SJSA1 (cell line): ENCODE data around the gene SCAPER. TPM values are rescaled to one million over a fixed set of nuclear protein-coding genes. Genes with fewer than 3 reads are reported as not detected.
"Not testable (repeated sequence)": the region's sequence is repeated elsewhere in the genome, so short reads cannot be mapped to it uniquely, and the experiment has no call there.

Experiments
- DNase-seq, 2 experiments: peaks; one replicate each; pipeline ENCODE4 v3.0.0-alpha.2; 2015 to 2020; ENCODE audit warnings: low spot score in 2 of 2, low read depth in 1 of 2
- H3K27ac ChIP-seq: fragments of 250-450 bp; sonication (Bioruptor Pico); 2 replicates; pipeline ENCODE4 v1.5.1; 2020; ENCODE audit warnings: mild to moderate bottlenecking, moderate library complexity
- H3K27me3 ChIP-seq: fragments of 250-450 bp; sonication (Bioruptor Pico); replicated peaks from 2 replicates; pipeline ENCODE4 v1.5.1; 2020; ENCODE audit warnings: mild to moderate bottlenecking, moderate library complexity
- H3K36me3 ChIP-seq: fragments of 250-450 bp; sonication (Bioruptor Pico); 2 replicates; pipeline ENCODE4 v1.5.1; 2020; ENCODE audit warnings: mild to moderate bottlenecking
- H3K4me1 ChIP-seq: fragments of 250-450 bp; sonication (Bioruptor Pico); replicated peaks from 2 replicates; pipeline ENCODE4 v1.6.1; 2021; ENCODE audit warnings: mild to moderate bottlenecking
- H3K4me3 ChIP-seq: fragments of 250-450 bp; sonication (Bioruptor Pico); 2 replicates; pipeline ENCODE4 v1.5.1; 2020; ENCODE audit warnings: mild to moderate bottlenecking
- H3K9me3 ChIP-seq: fragments of 250-450 bp; sonication (Bioruptor Pico); replicated peaks from 2 replicates; pipeline ENCODE4 v1.5.1; 2020; ENCODE audit warnings: mild to moderate bottlenecking
- total RNA-seq: library from RNA; depleted of rRNA; stranded (reverse); fragments of >200 nt; shearing (Covaris generic); gene quantifications from 2 replicates; pipeline ENCODE4 v1.2.3, GENCODE V29; 2014

SCAPER gene
- total RNA-seq, 1 experiment from 2014 or later: 10.2 TPM

- H3K27me3 ChIP-seq: no peaks in the 10 kb centered on the region
These were observed 40.6 kb downstream of the SCAPER start for GRCh38 chr15:76864586-76864985.

GRCh38 chr15:76863693-76864092 lies 41.4 kb downstream of the SCAPER start:
- Histone ChIP-seq H3K36me3 (no peaks in the 10 kb centered on the region), H3K27ac (no peak overlapping the region), H3K27me3 (no peaks in the 10 kb centered on the region), H3K9me3 (no peaks in the 10 kb centered on the region), H3K4me3 (no peak overlapping the region), H3K4me1 (no peaks in the 10 kb centered on the region)
- DNase-seq: no peak

More at GRCh38 chr15:76864586-76864985, 40.6 kb downstream of the SCAPER start:
- Histone ChIP-seq H3K4me3 (no peak overlapping the region), H3K27ac (no peak overlapping the region), H3K4me1 (no peaks in the 10 kb centered on the region), H3K9me3 (no peaks in the 10 kb centered on the region), H3K36me3 (no peaks in the 10 kb centered on the region)
- DNase-seq: no peak

GRCh38 chr15:76863123-76863522 lies 42.0 kb downstream of the SCAPER start:
- no peak overlapping the region for H3K27ac ChIP-seq
- H3K36me3 ChIP-seq: no peaks in the 10 kb centered on the region
- H3K9me3 ChIP-seq: no peaks in the 10 kb centered on the region
- DNase-seq: no peak
- H3K4me1 ChIP-seq: no peaks in the 10 kb centered on the region
- H3K4me3 ChIP-seq: no peak overlapping the region
- no peaks in the 10 kb centered on the region for H3K27me3 ChIP-seq

GRCh38 chr15:76861815-76862397 lies 43.2 kb downstream of the SCAPER start:
- no peak overlapping the region for H3K4me3 ChIP-seq
- no peaks in the 10 kb centered on the region for H3K36me3 ChIP-seq
- no peaks in the 10 kb centered on the region for H3K4me1 ChIP-seq
- no peak overlapping the region for H3K27ac ChIP-seq
- no peak for DNase-seq
- H3K9me3 ChIP-seq: no peaks in the 10 kb centered on the region
- no peaks in the 10 kb centered on the region for H3K27me3 ChIP-seq

- DNase-seq: no peak
- H3K36me3 ChIP-seq: no peaks in the 10 kb centered on the region
- H3K27ac ChIP-seq: no peak overlapping the region
- no peak overlapping the region for H3K4me3 ChIP-seq
- no peaks in the 10 kb centered on the region for H3K4me1 ChIP-seq
- no peaks in the 10 kb centered on the region for H3K9me3 ChIP-seq
- H3K27me3 ChIP-seq: no peaks in the 10 kb centered on the region
These were observed 44.9 kb downstream of the SCAPER start for GRCh38 chr15:76860201-76860600.

- not testable (repeated sequence) for H3K27ac ChIP-seq, H3K27me3 ChIP-seq, H3K4me1 ChIP-seq, H3K4me3 ChIP-seq, H3K36me3 ChIP-seq, DNase-seq, H3K9me3 ChIP-seq
These were observed 54.8 kb downstream of the SCAPER start for GRCh38 chr15:76850367-76850766.

GRCh38 chr15:76846782-76847181 lies 58.4 kb downstream of the SCAPER start:
- Histone ChIP-seq H3K9me3 (no peaks in the 10 kb centered on the region; the same call in 1 of the 2 replicates), H3K4me3 (no peak overlapping the region), H3K27ac (no peak overlapping the region), H3K27me3 (no peaks in the 10 kb centered on the region), H3K4me1 (no peaks in the 10 kb centered on the region), H3K36me3 (no peaks in the 10 kb centered on the region)
- no peak for DNase-seq

GRCh38 chr15:76844096-76844495 lies 61.0 kb downstream of the SCAPER start:
- Histone ChIP-seq H3K9me3 (no peaks in the 10 kb centered on the region), H3K27ac (no peak overlapping the region), H3K4me1 (no peaks in the 10 kb centered on the region), H3K36me3 (no peaks in the 10 kb centered on the region), H3K4me3 (no peak overlapping the region), H3K27me3 (no peaks in the 10 kb centered on the region)
- DNase-seq: no peak

- Histone ChIP-seq H3K27me3 (no peaks in the 10 kb centered on the region), H3K4me1 (no peaks in the 10 kb centered on the region), H3K4me3 (no peak overlapping the region), H3K27ac (no peak overlapping the region), H3K9me3 (no peaks in the 10 kb centered on the region), H3K36me3 (no peaks in the 10 kb centered on the region)
- DNase-seq: no peak
These were observed 61.9 kb downstream of the SCAPER start for GRCh38 chr15:76843269-76843668.

- H3K9me3 ChIP-seq: no peaks in the 10 kb centered on the region
- no peak overlapping the region for H3K4me3 ChIP-seq
- peak in 1 of 2 experiments; percentile 19 for DNase-seq
- no peaks in the 10 kb centered on the region for H3K36me3 ChIP-seq
- H3K27ac ChIP-seq: no peak overlapping the region
- no peaks in the 10 kb centered on the region for H3K4me1 ChIP-seq
- H3K27me3 ChIP-seq: no peaks in the 10 kb centered on the region
These were observed 64.2 kb downstream of the SCAPER start for GRCh38 chr15:76840830-76841460.

- no peak for DNase-seq
- no peaks in the 10 kb centered on the region for H3K4me1 ChIP-seq
- no peaks in the 10 kb centered on the region for H3K36me3 ChIP-seq
- no peak overlapping the region for H3K27ac ChIP-seq
- no peaks in the 10 kb centered on the region for H3K27me3 ChIP-seq
- no peak overlapping the region for H3K4me3 ChIP-seq
- no peaks in the 10 kb centered on the region for H3K9me3 ChIP-seq
These were observed 66.0 kb downstream of the SCAPER start for GRCh38 chr15:76839173-76839572.

GRCh38 chr15:76837474-76837873 lies 67.7 kb downstream of the SCAPER start:
- no peaks in the 10 kb centered on the region for H3K4me1 ChIP-seq
- H3K4me3 ChIP-seq: no peak overlapping the region
- no peaks in the 10 kb centered on the region for H3K36me3 ChIP-seq
- H3K27me3 ChIP-seq: no peaks in the 10 kb centered on the region
- no peak for DNase-seq
- H3K9me3 ChIP-seq: 0 out of 2 replicates have a peak, but pooled peaks cover 3% of the 10 kb centered on the region
- no peak overlapping the region for H3K27ac ChIP-seq

GRCh38 chr15:76829939-76830338 lies 75.2 kb downstream of the SCAPER start:
- DNase-seq: no peak
- Histone ChIP-seq H3K27me3 (no peaks in the 10 kb centered on the region), H3K4me3 (no peak overlapping the region), H3K36me3 (no peaks in the 10 kb centered on the region), H3K9me3 (0 out of 2 replicates have a peak, but pooled peaks cover 3% of the 10 kb centered on the region), H3K27ac (no peak overlapping the region), H3K4me1 (no peaks in the 10 kb centered on the region)

- Histone ChIP-seq H3K4me3 (no peak overlapping the region), H3K9me3 (no peaks in the 10 kb centered on the region), H3K36me3 (no peaks in the 10 kb centered on the region), H3K27ac (no peak overlapping the region), H3K4me1 (no peaks in the 10 kb centered on the region), H3K27me3 (no peaks in the 10 kb centered on the region)
- DNase-seq: no peak
These were observed 81.2 kb downstream of the SCAPER start for GRCh38 chr15:76823890-76824289.

GRCh38 chr15:76823303-76823702 lies 81.8 kb downstream of the SCAPER start:
- no peaks in the 10 kb centered on the region for H3K27me3 ChIP-seq

More at GRCh38 chr15:76823303-76823702, 81.8 kb downstream of the SCAPER start:
- Histone ChIP-seq H3K4me1 (no peaks in the 10 kb centered on the region), H3K36me3 (no peaks in the 10 kb centered on the region), H3K9me3 (no peaks in the 10 kb centered on the region), H3K4me3 (no peak overlapping the region), H3K27ac (no peak overlapping the region)
- DNase-seq: no peak
